Measurements from ENCODE around the gene PROKR2.

The PROKR2 gene

DNA sequence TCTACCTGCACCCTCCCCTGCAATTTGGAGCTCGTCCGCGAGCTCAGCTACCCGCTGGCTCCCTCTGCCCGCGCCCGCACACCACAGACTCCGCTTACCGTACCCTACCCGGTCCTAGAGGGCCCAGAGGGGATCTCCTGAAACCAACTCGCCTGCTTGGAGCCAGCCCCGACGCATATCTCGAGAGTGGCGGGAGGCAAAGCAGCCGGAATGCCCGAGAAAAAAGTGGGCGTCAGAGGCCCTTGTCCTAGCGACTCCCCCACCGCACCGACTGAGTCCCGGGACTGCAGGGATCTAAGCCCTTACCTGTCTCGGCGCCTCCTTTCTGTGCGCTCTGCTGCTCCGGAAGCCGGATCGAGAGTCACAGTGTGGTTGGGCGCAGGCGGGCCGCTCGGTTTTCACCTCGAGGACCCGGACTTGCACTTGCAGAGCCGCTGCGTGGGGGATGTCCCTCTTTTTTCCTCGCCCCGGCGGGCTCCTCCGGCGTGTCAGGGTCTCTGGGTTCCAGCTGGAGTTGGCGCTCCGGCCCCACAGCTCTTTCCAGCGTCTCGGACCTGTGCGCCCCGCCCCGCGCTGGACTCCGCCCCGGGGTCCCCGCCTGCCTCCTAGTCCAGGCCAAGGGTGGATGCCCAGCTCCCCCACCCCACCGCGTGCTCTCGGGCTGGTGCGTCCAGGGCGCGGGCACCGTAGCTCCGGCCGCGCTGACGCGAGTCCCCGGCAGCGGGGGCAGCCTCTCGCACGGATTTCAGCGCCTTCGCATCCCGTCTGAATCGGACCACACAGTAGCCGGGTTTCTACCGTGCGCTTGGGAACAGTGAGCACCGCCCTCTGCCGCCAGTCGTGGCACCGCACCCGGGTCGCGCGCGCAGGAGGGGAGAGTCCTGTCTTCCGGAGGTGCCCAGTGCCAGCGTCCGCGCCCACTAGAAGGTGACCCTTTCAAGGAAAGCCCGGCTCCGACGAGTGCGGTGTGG lies at the start of gene PROKR2:
TSS of gene PROKR2 (minus strand) at position 767 of the 971 bp plus-strand sequence. CDS start 2,585 bp downstream, outside the sequence.
- no peaks in the 10 kb centered on the region for H4K20me1 ChIP-seq (ENCODE audit: insufficient read depth)
- no peak within 1 kb of the TSS for H2AFZ ChIP-seq (ENCODE audit: low read depth)
- no peak within 1 kb of the TSS for H3K27ac ChIP-seq
- H3K27me3 ChIP-seq (ENCODE audit: insufficient read depth, low read depth): no peaks in the 10 kb centered on the region
- no peaks in the 10 kb centered on the region for H3K36me3 ChIP-seq (ENCODE audit: insufficient read depth)
- no peaks in the 10 kb centered on the region for H3K79me2 ChIP-seq (ENCODE audit: insufficient read depth, low read depth)
- H3K9ac ChIP-seq: no peak within 1 kb of the TSS
- H3K4me2 ChIP-seq: no peak within 1 kb of the TSS
- no peak within 1 kb of the TSS for H3K4me3 ChIP-seq (IDR thresholded peaks at IDR 0.05; ENCODE audit: insufficient read depth, low read depth, low read length)
- TF ChIP-seq, protein P1, sequence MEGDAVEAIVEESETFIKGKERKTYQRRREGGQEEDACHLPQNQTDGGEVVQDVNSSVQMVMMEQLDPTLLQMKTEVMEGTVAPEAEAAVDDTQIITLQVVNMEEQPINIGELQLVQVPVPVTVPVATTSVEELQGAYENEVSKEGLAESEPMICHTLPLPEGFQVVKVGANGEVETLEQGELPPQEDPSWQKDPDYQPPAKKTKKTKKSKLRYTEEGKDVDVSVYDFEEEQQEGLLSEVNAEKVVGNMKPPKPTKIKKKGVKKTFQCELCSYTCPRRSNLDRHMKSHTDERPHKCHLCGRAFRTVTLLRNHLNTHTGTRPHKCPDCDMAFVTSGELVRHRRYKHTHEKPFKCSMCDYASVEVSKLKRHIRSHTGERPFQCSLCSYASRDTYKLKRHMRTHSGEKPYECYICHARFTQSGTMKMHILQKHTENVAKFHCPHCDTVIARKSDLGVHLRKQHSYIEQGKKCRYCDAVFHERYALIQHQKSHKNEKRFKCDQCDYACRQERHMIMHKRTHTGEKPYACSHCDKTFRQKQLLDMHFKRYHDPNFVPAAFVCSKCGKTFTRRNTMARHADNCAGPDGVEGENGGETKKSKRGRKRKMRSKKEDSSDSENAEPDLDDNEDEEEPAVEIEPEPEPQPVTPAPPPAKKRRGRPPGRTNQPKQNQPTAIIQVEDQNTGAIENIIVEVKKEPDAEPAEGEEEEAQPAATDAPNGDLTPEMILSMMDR (conservative IDR thresholded peaks at IDR 0.05; ENCODE audit: low read depth, low read length): no peak
- no peaks in the 10 kb centered on the region for H3K4me1 ChIP-seq (ENCODE audit: low read depth, poor library complexity, severe bottlenecking)

DNA sequence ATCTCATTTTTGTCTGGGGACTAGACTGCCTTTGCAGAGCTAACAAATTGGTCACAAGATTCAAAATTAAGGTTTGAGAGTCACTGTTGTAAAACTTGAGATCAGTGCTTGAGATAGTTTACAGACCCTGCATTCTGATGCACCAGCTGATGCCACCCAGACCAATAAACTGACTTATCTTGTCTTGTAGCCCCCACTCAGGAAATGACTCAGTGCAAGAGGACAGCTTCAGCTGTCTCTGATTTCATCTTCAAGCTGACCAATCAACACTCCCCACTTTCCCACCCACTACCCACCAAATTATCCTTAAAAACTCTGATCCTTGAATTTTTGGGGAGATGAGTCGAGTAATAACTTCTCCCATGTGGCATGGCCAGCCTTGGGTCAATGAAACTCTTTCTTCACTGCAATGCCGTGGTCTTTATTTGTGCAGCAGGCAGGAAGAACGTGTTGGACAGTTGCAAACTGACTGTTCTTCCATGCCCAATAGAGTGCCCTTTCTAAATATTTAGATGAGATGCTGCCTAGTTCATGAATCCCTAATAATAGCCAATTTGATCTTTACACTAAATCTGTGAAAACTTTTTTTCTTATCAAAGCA lies 48.3 kb upstream of the PROKR2 start:
- Histone ChIP-seq H3K9ac (no peak overlapping the region), H3K27me3 (ENCODE audit: insufficient read depth, low read depth) (no peaks in the 10 kb centered on the region), H3K4me3 (IDR thresholded peaks at IDR 0.05; ENCODE audit: insufficient read depth, low read depth, low read length) (no peak overlapping the region), H3K4me1 (ENCODE audit: low read depth, poor library complexity, severe bottlenecking) (no peaks in the 10 kb centered on the region), H2AFZ (ENCODE audit: low read depth) (no peak overlapping the region), H3K79me2 (ENCODE audit: insufficient read depth, low read depth) (no peaks in the 10 kb centered on the region), H4K20me1 (ENCODE audit: insufficient read depth) (no peaks in the 10 kb centered on the region), H3K4me2 (no peak overlapping the region), H3K27ac (no peak overlapping the region), H3K36me3 (ENCODE audit: insufficient read depth) (no peaks in the 10 kb centered on the region)
- TF ChIP-seq, protein P1 (conservative IDR thresholded peaks at IDR 0.05; ENCODE audit: low read depth, low read length): no peak

DNA sequence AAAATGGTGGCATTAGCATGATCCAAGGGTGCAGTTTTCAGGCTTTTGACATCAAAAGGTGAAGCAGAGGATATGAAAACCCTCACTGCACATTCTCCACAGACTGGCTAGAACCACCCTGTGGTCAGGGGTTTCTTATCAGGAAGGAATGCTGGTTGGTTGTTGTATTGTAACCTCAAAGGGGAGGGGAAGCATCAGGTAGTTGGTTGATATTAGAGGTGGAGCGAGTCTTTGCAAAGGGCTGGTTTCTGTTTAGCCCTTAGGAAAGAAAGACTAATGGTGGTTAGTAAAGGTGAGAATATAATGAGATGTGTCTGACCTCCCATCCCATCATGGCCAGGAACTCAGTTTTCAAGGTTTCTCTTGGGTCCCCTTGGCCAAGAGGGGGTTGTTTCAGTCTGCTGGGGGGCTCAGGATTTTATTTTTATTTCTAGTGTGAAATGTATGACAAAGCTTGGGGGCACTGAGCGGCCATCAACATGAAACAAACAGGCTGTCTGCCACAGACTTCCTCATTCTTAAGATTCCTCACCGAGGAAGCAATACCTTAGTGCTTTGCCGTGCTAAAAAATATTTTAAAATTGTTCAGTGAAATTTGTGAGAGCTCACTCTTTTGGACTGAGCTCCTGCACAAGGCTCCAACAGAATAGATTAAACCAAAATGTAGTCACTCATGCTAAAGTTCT lies 47.5 kb upstream of the PROKR2 start:
- no peaks in the 10 kb centered on the region for H3K79me2 ChIP-seq (ENCODE audit: insufficient read depth, low read depth)
- no peak overlapping the region for H3K4me3 ChIP-seq (IDR thresholded peaks at IDR 0.05; ENCODE audit: insufficient read depth, low read depth, low read length)
- no peak overlapping the region for H3K4me2 ChIP-seq
- no peak overlapping the region for H3K27ac ChIP-seq
- no peaks in the 10 kb centered on the region for H3K36me3 ChIP-seq (ENCODE audit: insufficient read depth)
- no peak overlapping the region for H2AFZ ChIP-seq (ENCODE audit: low read depth)
- no peaks in the 10 kb centered on the region for H3K27me3 ChIP-seq (ENCODE audit: insufficient read depth, low read depth)
- H3K9ac ChIP-seq: no peak overlapping the region
- TF ChIP-seq, protein P1 (conservative IDR thresholded peaks at IDR 0.05; ENCODE audit: low read depth, low read length): no peak
- H3K4me1 ChIP-seq (ENCODE audit: low read depth, poor library complexity, severe bottlenecking): no peaks in the 10 kb centered on the region
- H4K20me1 ChIP-seq (ENCODE audit: insufficient read depth): no peaks in the 10 kb centered on the region

DNA sequence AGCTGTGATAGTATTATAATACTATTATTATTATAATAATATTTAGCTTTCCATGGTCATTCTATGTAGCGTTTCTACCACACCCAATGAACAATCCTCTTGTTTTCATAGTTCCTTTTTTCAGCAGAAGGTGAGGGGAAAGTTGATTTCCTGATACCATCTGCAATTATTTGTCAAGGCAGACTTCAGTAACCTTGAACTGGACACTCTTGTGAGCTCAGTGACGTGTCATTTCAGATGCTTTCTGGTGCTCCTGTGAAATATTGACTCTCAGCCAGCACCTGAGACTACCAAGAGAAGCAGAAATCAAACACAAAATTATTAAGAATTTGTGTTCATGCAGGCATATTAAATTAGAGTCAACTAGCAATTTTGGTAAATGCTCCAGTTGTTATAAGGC lies 46.0 kb upstream of the PROKR2 start:
- TF ChIP-seq, protein P1 (conservative IDR thresholded peaks at IDR 0.05; ENCODE audit: low read depth, low read length): no peak
- Histone ChIP-seq H3K9ac (no peak overlapping the region), H3K79me2 (ENCODE audit: insufficient read depth, low read depth) (no peaks in the 10 kb centered on the region), H4K20me1 (ENCODE audit: insufficient read depth) (no peaks in the 10 kb centered on the region), H3K4me2 (no peak overlapping the region), H3K36me3 (ENCODE audit: insufficient read depth) (no peaks in the 10 kb centered on the region), H3K4me1 (ENCODE audit: low read depth, poor library complexity, severe bottlenecking) (no peaks in the 10 kb centered on the region), H3K27ac (no peak overlapping the region), H3K27me3 (ENCODE audit: insufficient read depth, low read depth) (no peaks in the 10 kb centered on the region), H3K4me3 (IDR thresholded peaks at IDR 0.05; ENCODE audit: insufficient read depth, low read depth, low read length) (no peak overlapping the region), H2AFZ (ENCODE audit: low read depth) (no peak overlapping the region)
